Pancreas (tissue), 10 donors: ENCODE measurements around the gene TCIRG1. TPM values are rescaled to one million over a fixed set of nuclear protein-coding genes. Genes with fewer than 3 reads are reported as not detected.

Source experiments
- ATAC-seq, 4 donors: fragments of 200-7000 bp; cut with Tn5 transposase; one replicate each; pipeline versions ENCODE4 v1.8.0 to v1.9.1; 2020; ENCODE audit warnings: mild to moderate bottlenecking in 4 of 4, moderate library complexity in 4 of 4
- DNase-seq, 6 donors: peaks; one replicate each; pipeline ENCODE4 v3.0.0-alpha.2; 2020
- FAIRE-seq: peaks from 2 replicates; lab custom pipeline; 2012; peaks lifted over from hg19 to GRCh38; lab: Jason Lieb, UNC
- H3K27ac ChIP-seq, 4 donors: fragments of 200-600 bp; sonication (generic); 1 replicate in 3 of 4; 2 replicates in 1 of 4; pipeline versions ENCODE4 v1.5.0 to v1.8.0; 2020
- H3K27me3 ChIP-seq, 4 donors: fragments of 200-600 bp; one replicate each; pipeline ENCODE4 v1.8.0; 2021
- H3K36me3 ChIP-seq, 3 donors: fragments of 200-600 bp; sonication (generic) in 1 of 3; one replicate each; pipeline versions ENCODE4 v1.5.0 to v1.8.0; 2020 to 2021
- H3K4me1 ChIP-seq, 3 donors: fragments of 200-600 bp; one replicate each; pipeline ENCODE4 v1.8.0; 2021
- H3K4me3 ChIP-seq, 4 donors: fragments of 200-600 bp; sonication (generic) in 2 of 4; one replicate each; pipeline versions ENCODE4 v1.5.0 to v1.8.0; 2020 to 2021
- H3K9me3 ChIP-seq, 4 donors: fragments of 200-600 bp; one replicate each; pipeline ENCODE4 v1.8.0; 2021
- WGBS, 2 donors: extraction: QIAGEN DNeasy Blood & Tissue Kit; methylation state at CpG; one replicate each; pipeline ENCODE4 v1.1.7; 2013; 5-methylcytosine and 5-hydroxymethylcytosine counted together
- intact Hi-C, 3 donors: fragments of 100-400 bp; cut with DNase I; formaldehyde crosslinking; loops; one replicate each; pipeline versions ENCODE4 v1.11.1 to v1.14.2; 2022
- polyA plus RNA-seq, 2 donors: library from polyadenylated mRNA; stranded (reverse); fragments of 200-250 nt; gene quantifications; one replicate each; pipeline ENCODE4 v1.2.3, GENCODE V29; 2013
- total RNA-seq, 6 donors: library from RNA; stranded (reverse); fragmentation: NEBNext Ultra II Directional in 4 of 6; extraction: Animal tissue kit (Norgen Biotek cat#: 25700) in 4 of 6; gene quantifications; one replicate each; pipeline versions ENCODE4 v1.2.1 to v1.2.4, GENCODE V29; 2021 to 2023
- TF ChIP-seq, protein P1 (sequence below), 4 donors: fragments of 200-600 bp; sonication (generic) in 3 of 4; IDR thresholded peaks; one replicate each; pipeline versions ENCODE4 v1.5.0 to v1.8.0; 2021; ENCODE audit warnings: antibody characterized with exemption in 4 of 4
- donor health status: healthy with polysubstance abuse.
- donor health status: DM: no; HTN: no; CAD: no; lungs with moderate emphysema.
- donor health status: DM: no; HTN: no; CAD: no.
- donor health status: control.
- donor health status: control.
- donor health status: Bipolar disorder and iron deficiency.
- donor health status: DM: yes; HTN: yes; CAD: no.
- donor health status: DM: no; HTN: no; CAD: no.
- donor health status: DM: no; HTN: no; CAD: no.
- donor health status: DM: yes; HTN: yes; CAD: no.

TCIRG1 gene
- total and polyA plus RNA-seq, 8 donors = 166 to 1,036 (median 211) TPM

DNA sequence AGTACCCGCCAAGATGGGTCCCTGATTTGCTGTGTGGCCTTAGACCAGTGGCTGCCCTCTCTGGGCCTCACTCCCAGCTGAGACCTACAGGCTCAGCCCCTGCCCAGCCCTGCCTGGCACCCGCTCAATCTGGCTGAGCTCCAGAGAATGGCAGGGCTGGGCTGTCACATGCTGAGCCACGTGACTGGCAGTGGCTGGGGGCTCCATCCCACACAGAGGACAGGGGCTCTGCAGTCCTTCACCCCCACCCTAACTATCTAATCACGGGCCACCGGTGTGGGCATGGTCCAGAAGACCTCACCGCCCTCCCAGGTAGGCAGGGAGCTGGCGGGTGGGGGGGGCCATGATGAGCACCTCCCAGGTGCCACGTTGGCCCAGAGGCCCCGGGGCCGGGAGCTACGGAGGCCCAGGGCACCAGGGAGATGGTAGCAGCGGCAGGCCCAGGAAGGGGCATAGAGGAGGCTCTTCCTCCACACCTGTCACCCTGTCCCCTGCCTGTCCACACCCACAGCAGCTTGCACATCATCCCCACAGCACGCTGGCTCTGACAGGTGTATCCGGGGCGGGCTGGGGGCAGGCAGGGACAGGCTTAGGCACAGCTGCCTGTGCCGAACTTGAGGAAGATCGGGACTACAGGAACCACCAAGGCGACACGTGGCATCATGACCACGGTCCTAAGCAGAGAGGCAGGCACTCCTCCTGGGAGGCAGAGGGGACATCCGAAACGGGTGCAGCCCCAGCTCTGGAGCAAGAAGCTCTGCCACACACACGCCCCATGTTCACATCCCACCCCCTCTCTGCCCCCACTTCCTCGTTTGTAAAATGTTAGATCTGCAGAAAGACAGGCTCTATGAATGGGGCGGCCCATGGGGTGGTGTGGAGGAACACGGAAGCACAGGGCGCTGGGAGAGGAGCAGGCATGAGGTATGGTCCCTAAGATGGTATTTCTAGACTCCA lies 30.2 kb upstream of the TCIRG1 start:
- 40 to 57% methylated on average over 25 to 27 of the region's 27 CpGs for WGBS, 2 donors
- DNase-seq = peak in 5 of 6 donors; percentile 70 to 87 (median 83)

DNA sequence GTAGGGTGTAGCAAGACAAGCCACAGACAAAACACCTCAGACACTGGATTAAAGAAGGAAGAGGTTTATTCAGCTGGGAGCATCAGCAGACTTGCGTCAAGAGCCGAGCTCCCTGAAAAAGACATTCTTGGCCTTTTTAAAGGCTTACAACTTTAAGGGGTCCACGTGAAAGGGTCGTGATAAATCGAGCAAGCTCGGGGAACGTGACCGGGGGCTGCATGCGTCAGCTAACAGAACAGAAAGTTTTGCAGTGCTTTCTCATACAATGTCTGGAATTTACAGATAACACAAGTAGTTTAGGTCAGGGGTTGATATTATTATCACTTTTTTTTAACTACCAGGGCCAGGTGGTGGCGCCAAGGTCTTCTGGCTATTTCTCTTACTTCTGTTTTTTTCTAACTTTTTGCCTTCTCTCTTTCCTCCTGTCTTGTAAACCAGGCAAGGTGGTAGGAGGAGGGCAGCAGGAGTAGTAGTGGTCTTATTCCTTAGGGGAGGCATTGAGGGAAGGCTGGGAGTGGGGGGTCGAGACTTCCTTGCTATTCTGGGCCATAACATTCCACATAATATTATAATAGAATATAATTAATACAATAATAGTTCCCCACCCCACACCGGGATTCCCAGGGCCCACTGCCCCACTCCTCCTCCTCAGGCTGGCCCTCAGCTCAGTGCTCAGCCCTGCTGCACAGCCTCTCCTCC lies 29.3 kb upstream of the TCIRG1 start:
- Histone ChIP-seq H3K27ac (peak overlapping the region; percentile 80 to 89 (median 84)), H3K4me3 (peak overlapping the region in 1 of 4 donors; percentile 35), H3K4me1 (peaks cover 26 to 35% (median 27%) of the 10 kb centered on the region in 3 donors), H3K36me3 (no peaks in the 10 kb centered on the region), H3K9me3 (no peaks in the 10 kb centered on the region), H3K27me3 (no peaks in the 10 kb centered on the region)
- TF ChIP-seq, protein P1, sequence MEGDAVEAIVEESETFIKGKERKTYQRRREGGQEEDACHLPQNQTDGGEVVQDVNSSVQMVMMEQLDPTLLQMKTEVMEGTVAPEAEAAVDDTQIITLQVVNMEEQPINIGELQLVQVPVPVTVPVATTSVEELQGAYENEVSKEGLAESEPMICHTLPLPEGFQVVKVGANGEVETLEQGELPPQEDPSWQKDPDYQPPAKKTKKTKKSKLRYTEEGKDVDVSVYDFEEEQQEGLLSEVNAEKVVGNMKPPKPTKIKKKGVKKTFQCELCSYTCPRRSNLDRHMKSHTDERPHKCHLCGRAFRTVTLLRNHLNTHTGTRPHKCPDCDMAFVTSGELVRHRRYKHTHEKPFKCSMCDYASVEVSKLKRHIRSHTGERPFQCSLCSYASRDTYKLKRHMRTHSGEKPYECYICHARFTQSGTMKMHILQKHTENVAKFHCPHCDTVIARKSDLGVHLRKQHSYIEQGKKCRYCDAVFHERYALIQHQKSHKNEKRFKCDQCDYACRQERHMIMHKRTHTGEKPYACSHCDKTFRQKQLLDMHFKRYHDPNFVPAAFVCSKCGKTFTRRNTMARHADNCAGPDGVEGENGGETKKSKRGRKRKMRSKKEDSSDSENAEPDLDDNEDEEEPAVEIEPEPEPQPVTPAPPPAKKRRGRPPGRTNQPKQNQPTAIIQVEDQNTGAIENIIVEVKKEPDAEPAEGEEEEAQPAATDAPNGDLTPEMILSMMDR (IDR thresholded peaks at IDR 0.05) = no peak
- DNase-seq = peak in 2 of 6 donors; percentile 47 to 53
- FAIRE-seq = no peak
- intact Hi-C loops = no loop called here
- ATAC-seq = peak; percentile 6 to 33 (median 10)
- 20 to 24% methylated on average over 12 of the region's 12 CpGs for WGBS, 2 donors

More for the DNA sequence above, 30.2 kb upstream of the TCIRG1 start:
- Histone ChIP-seq H3K9me3 (no peaks in the 10 kb centered on the region), H3K4me3 (peak overlapping the region in 2 of 4 donors; percentile 22 to 25), H3K36me3 (no peaks in the 10 kb centered on the region), H3K4me1 (peaks cover 26 to 35% (median 27%) of the 10 kb centered on the region in 3 donors), H3K27me3 (no peaks in the 10 kb centered on the region), H3K27ac (peak overlapping the region; percentile 80 to 89 (median 84))
- TF ChIP-seq, protein P1 (IDR thresholded peaks at IDR 0.05) = no peak
- intact Hi-C loops = no loop called here
- ATAC-seq (peak; percentile 4 to 17 (median 8)), FAIRE-seq (no peak)

DNA sequence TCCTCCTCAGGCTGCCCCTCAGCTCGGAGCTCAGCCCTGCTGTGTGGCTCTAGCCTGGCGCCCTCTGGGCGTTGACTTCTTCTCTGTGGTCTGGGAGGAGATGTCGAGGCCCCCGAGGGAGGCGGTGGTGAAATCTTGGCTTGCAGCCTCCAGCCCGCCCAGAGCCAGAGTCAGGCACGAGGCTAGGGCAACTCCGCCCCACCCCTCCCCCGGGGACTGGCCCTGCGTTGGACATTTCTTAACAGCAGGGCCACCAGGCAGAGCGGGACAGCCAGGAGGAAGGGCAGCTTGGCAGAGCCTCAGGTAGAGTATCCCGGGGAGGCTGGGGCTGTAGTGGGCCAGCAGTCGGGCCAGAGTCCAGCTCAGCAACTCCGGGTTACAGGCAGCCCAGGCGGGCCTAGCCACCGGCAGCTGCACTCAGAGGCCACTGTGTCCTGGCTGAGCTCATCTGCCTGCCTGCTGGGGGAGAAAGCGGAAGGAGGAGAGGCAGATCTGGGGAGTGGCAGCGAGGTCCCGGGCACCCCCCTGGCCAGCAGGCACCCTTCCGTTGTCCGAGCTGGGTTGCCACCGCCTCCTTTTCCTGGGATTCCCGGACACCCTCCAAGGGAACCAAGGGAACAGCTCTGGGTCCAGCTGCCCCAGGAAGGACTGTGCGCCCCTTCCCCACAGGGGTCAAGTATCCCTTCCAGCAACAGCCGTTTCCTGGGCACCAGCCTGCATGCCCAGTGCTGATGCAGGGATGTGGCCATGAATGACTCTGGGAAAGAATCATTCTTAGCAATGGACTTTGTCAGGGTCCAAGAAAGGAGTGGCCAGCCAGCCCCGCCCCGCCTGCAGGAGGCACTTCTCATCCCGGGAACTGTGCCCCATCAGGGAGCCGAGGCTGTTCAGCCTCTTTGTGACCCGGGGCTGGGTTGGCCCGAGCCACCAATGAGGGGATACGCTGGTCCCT lies 28.5 kb upstream of the TCIRG1 start, which contains the start of gene ALDH3B1:
Gene ALDH3B1 (plus strand): TSS at position 238 of the 952 bp plus-strand sequence. CDS start 4,971 bp downstream, outside the sequence.
- no peaks in the 10 kb centered on the region for H3K36me3 ChIP-seq
- H3K27ac ChIP-seq = peak within 1 kb of the TSS; percentile 80 to 89 (median 84)
- peak; percentile 84 to 93 (median 89) for DNase-seq
- peak; percentile 71 to 81 (median 80) for ATAC-seq
- TF ChIP-seq, protein P1 (IDR thresholded peaks at IDR 0.05) = no peak
- intact Hi-C loops = no loop called here
- H3K4me1 ChIP-seq = peaks cover 26 to 35% (median 27%) of the 10 kb centered on the region in 3 donors
- FAIRE-seq = no peak
- peak within 1 kb of the TSS in 3 of 4 donors; percentile 1 to 35 (median 22) for H3K4me3 ChIP-seq
- H3K27me3 ChIP-seq = no peaks in the 10 kb centered on the region
- H3K9me3 ChIP-seq = no peaks in the 10 kb centered on the region
- 7 to 14% methylated on average over 25 to 33 of the region's 33 CpGs for WGBS, 2 donors
